GM21423 (cell line): ENCODE data around the gene PVRIG.
"Not testable (repeated sequence)": the region's sequence is repeated elsewhere in the genome, so short reads cannot be mapped to it uniquely, and the experiment has no call there.

Experiments
- ATAC-seq: cut with Tn5 transposase; IDR thresholded peaks from one replicate; pipeline ENCODE4 v1.9.1; 2021; ENCODE audit warnings: mild to moderate bottlenecking, moderate library complexity; ENCODE audit not compliant: unreplicated experiment

The PVRIG gene

DNA sequence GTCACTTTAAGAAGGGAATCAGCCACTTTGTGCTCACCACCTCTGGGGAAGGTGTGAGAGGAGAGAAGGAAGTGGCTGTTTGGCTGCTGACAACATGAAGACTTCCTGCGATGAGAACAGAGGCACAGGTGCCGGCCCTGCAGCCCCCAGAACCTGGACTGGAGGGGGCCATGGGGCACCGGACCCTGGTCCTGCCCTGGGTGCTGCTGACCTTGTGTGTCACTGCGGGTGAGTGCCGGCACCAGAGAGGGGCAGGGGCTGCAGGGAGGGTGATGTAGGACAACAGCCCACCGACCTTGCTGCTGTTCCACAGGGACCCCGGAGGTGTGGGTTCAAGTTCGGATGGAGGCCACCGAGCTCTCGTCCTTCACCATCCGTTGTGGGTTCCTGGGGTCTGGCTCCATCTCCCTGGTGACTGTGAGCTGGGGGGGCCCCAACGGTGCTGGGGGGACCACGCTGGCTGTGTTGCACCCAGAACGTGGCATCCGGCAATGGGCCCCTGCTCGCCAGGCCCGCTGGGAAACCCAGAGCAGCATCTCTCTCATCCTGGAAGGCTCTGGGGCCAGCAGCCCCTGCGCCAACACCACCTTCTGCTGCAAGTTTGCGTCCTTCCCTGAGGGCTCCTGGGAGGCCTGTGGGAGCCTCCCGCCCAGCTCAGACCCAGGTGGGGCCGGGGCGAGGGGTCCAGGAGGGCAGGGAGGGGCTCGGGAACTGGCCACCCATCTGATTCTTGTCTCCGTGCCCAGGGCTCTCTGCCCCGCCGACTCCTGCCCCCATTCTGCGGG, at the start of gene PVRIG:
Gene PVRIG, plus strand, starts transcription at position 149 of the 785 bp plus-strand sequence. Its CDS starts 22 bp downstream, at position 171.
- ATAC-seq: not testable (repeated sequence)

DNA sequence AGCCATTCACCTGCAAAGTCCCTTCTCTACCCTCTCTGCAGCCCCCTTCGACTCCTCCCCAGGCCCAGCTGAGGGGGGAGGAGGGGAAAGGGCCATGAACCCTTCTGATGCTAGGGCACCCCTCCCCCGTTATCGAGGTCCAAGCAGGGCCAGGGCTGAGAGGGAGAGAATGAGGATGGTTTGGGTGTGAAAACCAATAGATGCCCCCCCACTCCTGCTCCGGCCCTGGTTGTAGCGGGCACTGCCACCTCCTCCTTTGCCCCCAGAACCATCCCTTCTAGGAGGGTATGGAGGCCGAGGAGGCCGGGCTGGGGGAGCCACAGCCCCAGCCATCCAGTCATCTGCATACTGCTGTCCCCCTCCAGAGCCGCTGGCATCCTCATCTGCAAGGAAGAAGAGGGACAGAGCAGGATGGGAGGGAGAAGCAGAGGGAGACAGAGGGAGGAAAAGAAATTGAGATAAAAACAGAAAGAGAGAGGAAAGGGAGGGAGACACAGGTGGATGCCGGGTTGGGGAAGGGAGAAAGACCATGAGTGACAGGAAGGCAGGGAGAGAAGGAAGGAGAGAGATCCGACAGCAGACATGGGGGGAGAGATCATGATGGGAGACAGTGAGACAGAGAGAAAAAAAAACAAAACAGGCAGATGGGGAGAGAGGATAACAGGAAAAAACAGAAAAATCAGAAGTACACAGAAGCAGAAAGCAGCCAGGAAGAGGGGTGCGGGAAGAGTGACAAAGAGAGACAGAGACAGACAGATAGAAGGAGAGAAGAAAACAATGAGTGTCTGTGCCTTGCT, 49.5 kb upstream of the PVRIG start:
- ATAC-seq: no peak

DNA sequence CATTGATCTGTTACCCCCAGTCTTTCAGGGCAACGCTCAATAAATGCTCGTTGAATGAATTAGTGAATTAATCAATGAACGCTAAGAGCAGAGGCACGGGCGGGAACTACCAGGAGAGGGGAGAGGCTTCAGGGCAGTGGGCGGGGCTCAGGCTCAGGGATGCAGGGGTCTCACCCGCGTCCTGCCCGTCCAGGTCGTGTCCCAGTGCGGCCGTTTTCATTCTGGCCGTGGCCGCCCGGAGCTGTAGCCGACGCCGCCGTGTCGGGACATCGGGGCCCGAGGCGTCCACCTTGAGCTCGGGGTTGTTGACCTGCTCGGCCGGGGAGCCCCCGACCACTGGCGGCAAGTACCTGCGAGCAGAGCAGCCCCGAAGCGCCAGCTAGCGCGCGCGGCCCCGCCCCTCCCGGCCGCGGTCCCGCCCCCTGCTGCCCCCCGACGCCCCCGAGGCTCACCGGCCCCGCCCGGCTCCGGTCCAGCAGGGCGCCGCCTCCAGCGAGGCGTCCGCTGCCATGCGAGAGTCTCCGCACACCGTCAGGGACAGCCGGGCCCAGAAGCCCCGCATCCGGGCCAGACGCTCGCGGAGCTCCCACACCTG, 48.6 kb upstream of the PVRIG start:
- ATAC-seq: no peak

GRCh38 chr7:100171840-100172239, 47.9 kb upstream of the PVRIG start:
- no peak for ATAC-seq

DNA sequence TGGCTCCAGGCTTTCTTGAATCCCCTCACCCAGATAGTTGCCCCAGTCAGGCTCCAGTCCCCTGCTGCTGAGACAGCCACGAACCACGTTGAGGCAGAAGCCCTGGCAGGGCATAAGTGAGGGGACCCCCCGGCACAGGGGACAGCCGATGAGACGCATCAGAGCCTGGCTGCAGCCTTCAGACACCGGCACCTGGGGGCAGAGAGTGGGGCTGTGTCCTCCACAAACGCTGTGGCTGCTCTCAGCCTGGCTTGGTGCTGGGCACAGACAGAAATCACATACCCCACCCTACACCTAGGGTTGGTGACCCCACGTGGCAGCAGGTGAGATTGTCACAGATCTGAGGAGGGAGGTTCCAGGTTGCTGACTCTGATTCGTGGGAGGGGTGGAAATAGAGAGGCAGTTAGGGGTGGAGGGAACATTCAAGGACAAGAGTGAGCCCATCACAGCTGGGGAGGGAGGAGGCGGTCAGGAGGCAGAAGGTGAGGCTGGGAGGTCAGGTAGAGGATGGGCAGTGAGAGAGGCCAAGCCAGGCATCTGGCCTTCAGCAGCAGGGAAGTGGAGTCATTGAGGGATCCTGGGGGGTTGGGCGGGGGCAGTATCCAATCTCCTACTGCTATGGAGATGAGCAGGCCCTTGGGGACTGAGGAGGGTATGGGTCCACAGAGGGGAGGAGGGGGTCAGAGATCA, 45.8 kb upstream of the PVRIG start:
- ATAC-seq: no peak

DNA sequence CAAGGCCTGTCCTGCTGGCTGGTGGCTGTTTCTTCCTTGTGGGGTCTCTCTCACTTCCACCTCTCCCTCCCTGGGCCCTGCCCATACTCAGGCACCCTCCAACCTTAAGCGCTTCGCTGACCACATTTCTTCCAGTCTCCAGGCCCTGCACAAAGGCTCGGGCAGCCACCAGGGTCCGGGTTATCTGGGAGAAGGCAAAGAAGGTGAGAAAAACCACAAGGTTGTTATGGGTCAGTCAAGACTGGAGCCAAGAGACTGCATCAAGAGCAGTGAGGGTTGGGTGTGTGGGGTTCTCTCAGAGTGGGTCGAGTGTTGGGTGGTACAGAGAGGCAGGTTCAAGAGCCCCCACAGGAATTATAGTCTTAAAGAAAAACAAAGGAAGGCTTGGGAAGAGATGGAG, 45.2 kb upstream of the PVRIG start:
- ATAC-seq: no peak

- no peak for ATAC-seq
These were observed 44.3 kb upstream of the PVRIG start for GRCh38 chr7:100175296-100175935.

GRCh38 chr7:100176096-100177044, 43.4 kb upstream of the PVRIG start:
- ATAC-seq: no peak

DNA sequence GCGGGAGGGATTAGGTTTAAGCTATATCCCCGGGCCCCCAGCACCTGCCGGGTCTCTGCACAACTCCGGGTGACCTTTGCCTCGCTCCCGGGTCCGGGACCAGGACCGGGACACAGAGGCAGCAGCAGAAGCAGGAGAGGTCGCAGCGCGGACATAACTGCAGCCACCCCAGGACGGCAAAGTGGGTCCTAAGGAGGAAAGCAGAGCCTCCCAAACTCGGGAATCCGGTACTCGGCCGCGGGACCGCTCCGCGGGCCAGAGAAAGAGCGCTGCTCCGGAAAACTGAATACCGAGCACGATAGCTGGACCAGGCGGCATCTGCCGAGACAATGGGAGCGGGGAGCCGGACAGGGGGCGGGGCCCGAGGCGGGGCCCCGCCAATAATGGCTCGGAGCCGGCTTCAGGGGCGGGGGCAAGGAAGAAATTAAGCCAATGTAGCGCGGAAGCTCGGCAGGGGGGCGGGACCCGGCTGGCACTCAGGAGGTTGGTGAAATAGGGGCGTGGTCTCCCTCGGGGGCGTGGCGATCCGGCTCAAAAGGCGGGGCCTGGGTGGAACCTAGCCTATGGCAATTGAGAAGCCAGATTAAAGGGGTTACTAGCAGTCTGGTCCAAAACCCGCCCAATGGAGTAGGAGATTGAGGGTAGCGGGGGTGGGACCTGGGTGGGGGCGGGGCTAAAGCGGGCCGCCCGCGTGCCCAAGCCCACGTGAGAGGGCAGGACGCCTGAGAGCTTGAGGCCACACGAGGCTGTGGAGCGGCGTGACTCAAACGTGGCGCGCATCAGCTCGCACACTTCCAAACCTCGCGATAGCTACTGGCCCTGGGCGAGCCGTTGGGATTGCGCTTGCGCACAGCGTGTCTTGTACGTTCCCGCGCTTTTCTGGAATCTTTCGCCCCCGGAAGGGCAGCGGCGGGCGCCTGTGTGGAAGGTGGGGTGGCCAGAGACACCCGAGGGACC, 42.4 kb upstream of the PVRIG start, which contains the start of the genes GPC2 and STAG3:
Gene GPC2, minus strand, starts transcription at position 337 of the 957 bp plus-strand sequence. Its CDS starts 182 bp downstream, at position 155.
Gene STAG3, plus strand, starts transcription at position 874 of the 957 bp plus-strand sequence. CDS start 2,639 bp downstream, outside the sequence.
- peak; percentile 91 for ATAC-seq

DNA sequence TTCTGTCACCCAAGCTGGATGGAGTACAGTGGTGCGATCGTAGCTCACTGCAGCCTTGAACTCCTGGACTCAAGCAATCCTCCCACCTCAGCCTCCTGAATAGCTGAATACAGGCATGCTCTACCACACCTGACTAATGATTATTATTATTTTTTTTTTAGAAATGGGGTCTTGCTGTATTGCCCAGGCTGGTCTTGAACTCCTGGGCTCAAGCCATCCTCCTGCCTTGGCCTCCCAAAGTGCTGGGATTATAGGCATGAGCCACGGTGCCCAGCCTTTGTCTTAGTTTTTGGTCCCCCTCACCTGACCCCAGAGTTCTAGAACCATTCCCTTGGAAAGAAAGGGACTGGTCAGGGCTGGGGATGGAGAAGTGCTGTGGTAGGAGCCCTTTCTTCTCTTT, 39.7 kb upstream of the PVRIG start:
- not testable (repeated sequence) for ATAC-seq

- ATAC-seq: not testable (repeated sequence)
These were observed 37.1 kb upstream of the PVRIG start for GRCh38 chr7:100182616-100183015.

- not testable (repeated sequence) for ATAC-seq
These were observed 36.7 kb upstream of the PVRIG start for GRCh38 chr7:100183090-100183489.

DNA sequence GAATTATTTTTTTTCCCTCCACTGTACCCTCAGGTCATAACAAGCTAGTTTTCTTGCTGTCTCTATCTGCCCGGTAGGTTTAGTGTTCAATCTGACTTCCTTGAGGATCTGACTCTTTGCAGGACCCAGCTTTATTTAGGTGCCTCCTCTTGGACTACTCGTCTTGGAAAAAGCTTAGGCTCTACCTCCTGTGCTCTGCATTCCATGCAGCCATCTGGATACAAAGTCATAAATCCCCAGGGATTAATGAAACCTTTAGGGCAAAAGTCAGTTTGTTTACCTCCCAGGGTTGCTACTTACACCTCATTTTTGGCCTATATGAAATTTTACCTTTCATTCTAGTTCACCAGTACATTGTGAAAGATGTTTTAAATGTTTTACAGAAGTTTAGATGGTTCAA, 34.0 kb upstream of the PVRIG start:
- no peak for ATAC-seq

GRCh38 chr7:100189061-100189460, 30.7 kb upstream of the PVRIG start:
- ATAC-seq: no peak

DNA sequence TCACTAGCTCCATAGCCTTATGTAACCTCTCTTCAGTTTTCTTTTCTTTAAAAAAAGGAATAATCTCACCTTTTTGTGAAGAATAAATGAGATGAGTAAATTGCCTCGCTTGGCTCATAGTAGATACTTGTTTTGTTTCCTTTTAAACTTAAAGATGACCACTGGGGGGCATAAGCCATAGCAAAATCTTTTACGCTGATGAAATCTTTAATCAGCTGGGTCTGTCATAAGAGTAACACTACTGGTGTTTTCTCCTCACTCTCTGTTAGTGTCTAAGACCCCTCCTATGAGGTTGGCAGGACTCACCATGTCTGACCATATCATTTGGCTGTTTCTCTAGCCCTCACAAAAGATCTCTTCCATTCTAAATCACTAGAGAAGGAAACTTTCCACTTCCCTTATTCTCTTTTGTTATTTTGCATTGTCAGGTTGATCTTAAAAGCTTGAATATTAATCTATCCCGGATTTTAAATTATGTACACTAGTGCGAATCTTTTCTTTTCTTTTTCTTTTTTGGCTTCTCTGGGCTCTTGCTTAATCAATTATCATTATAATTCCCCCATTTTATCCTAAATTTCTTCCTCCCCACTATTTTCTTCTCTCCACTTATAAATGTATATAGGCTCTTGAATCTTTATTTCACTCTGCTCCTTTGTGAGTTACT, 29.6 kb upstream of the PVRIG start:
- ATAC-seq: no peak

DNA sequence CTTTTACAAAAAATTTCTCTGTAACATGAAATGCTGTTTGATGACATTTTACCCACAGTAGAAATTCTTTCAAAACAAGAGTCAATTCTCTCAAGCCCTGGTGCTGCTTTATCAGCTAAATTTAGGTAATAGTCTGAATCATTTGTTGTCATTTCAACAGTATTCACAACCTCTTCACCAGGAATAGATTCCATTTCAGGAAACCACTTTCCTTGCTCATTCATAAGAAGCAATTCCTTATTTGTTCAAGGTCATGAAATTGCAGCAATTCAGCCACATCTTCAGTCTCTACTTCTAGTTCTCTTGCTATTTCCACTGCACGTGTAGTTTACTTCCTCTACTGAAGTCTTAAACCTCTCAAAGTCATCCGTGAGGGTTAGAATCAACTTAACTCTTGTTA, 28.0 kb upstream of the PVRIG start:
- no peak for ATAC-seq

DNA sequence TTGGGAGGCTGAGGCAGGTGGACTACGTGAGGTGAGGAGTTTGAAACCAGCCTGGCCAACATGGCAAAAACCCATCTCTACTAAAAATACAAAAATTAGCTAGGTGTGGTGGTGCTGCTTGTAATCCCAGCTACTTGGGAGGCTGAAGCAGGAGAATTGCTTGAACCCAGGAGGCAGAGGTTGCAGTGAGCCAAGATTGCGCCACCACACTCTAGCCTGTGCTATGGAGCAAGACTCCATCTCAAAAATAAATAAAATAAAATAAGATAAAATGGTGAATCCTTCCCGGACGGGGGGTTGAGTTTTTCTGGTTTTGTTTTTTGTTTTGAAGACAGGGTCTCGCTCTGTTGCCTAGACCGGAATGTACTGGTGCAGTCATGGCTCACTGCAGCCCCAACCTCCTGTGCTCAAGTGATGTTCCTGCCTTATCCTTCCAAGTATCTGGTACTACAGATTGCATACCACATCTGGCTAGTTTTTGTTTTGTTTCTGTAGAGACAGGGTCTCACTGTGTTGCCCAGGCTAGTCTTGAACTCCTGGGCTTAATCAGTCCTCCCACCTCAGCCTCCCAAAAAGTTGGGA, 27.4 kb upstream of the PVRIG start:
- not testable (repeated sequence) for ATAC-seq
